ENCODE measurements around the gene C18orf54.

C18orf54 gene

DNA sequence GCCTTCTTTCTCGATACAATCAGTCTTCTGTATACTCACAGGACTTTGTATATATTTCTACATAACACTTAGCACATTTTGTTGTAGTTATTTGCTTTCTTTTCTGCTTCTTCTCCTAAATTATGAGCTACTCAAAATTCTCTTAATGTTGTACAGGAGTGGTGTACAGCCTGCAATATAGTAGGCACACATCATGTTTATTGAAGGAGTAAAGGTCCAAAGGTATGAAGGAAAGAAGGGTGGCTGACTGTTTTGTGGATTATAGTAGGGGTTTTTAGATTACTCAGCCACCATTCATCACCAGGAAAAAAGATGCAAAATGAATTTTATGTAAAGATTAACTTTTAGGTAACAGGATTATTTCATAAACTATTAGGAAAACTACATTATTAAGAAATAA is 54.1 kb downstream of the C18orf54 start:
- H3K4me3 ChIP-seq (ENCODE audit: low read depth, low read length): no peak overlapping the region
- TF ChIP-seq CTCF (IDR thresholded peaks at IDR 0.05; ENCODE audit: low read depth, low read length): no peak

DNA sequence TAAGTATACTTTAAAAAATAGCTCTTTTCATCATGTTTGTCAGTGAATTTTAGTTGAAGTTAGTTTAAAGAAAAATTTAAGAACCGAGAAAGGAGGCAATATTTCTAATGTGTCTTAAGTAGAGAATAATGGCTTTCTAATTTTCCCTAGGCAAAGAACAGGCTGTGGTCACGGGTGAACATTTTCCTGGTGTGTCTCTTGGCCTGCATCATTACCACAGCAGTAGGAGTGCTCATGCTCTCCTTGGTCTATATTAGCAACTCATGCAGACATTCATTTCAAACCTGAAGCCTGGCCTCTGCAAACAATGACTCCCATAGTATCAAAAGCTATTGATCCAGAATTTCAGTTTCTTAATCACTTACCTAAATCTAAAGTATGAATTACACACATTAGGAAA is 57.4 kb downstream of the C18orf54 start:
- TF ChIP-seq CTCF (IDR thresholded peaks at IDR 0.05; ENCODE audit: low read depth, low read length): no peak
- no peak overlapping the region for H3K4me3 ChIP-seq (ENCODE audit: low read depth, low read length)

- no peak for TF ChIP-seq CTCF (IDR thresholded peaks at IDR 0.05; ENCODE audit: low read depth, low read length)
- no peak overlapping the region for H3K4me3 ChIP-seq (ENCODE audit: low read depth, low read length)
Measured at GRCh38 chr18:54416436-54416835, 58.7 kb downstream of the C18orf54 start.

DNA sequence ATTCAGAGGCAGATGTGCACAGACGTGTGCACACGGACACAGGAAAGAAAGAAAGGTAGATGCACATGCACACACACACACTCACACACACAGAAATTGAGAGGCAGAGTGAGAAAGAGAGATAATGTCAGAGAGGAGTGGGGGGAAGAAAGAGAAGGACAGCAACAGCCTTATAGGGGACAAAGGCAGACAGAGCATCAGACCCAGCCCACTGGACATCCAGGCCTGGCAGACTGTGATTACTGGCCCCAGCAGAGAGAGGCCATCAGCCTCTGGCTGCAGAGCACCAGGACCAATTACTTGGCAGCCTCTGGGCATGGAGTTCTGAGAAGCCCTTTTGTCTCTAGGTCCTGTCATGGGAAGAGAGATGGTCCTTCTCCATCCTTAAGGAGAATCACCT is 66.1 kb downstream of the C18orf54 start:
- no peak overlapping the region for H3K4me3 ChIP-seq (ENCODE audit: low read depth, low read length)
- no peak for TF ChIP-seq CTCF (IDR thresholded peaks at IDR 0.05; ENCODE audit: low read depth, low read length)

DNA sequence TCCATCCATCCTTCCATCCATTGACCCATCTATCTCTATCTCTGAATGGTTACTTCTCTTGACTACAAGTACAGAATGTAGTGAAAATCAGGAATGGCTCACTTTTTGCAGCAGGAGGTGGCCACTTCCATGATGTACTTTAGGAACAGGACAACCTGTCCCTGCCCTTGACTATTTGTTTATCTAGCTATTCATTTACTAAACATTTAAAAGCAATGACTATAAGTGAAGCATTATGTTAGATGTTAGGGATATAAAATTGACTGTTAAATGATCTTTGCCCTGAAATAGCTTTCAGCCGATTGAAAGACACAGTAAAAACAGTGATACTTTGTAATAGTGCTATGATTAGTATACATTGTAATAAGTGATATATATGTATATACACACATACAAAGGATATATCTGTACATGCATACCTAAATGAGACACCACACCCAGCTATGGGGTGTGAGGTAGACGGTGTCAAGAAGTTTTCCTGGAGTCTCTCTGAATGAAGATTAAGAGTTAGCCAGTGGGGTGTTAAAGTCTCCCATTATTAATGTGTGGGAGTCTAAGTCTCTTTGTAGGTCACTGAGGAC is 68.5 kb downstream of the C18orf54 start:
- H3K4me3 ChIP-seq (ENCODE audit: low read depth, low read length): no peak overlapping the region
- no peak for TF ChIP-seq CTCF (IDR thresholded peaks at IDR 0.05; ENCODE audit: low read depth, low read length)

Measured in WI38 (cell line).